Liver (tissue), 9 donors: ENCODE measurements around the gene TUFT1. TPM values are rescaled to one million over a fixed set of nuclear protein-coding genes. Genes with fewer than 3 reads are reported as not detected.

Experiments used
- DNase-seq: peaks from one replicate; pipeline ENCODE4 v3.0.0-alpha.2; 2017; ENCODE audit warnings: low spot score
- H3K27ac ChIP-seq, 2 donors: one replicate each; pipeline ENCODE4 v1.7.0; 2013; ENCODE audit warnings: inconsistent platforms in 2 of 2, low read length in 2 of 2, control low read depth in 1 of 2, low read depth in 1 of 2, mild to moderate bottlenecking in 1 of 2
- H3K27me3 ChIP-seq, 4 donors: one replicate each; pipeline versions ENCODE4 v1.6.1 to v1.7.0; 2013; ENCODE audit warnings: low read length in 3 of 4, inconsistent platforms in 1 of 4, mild to moderate bottlenecking in 1 of 4, moderate library complexity in 1 of 4; ENCODE audit not compliant: control insufficient read depth in 4 of 4, insufficient read depth in 4 of 4
- H3K36me3 ChIP-seq, 4 donors: one replicate each; pipeline versions ENCODE4 v1.6.1 to v1.7.0; 2013; ENCODE audit warnings: low read length in 3 of 4, mild to moderate bottlenecking in 3 of 4, low read depth in 1 of 4, moderate library complexity in 1 of 4; ENCODE audit not compliant: control insufficient read depth in 4 of 4, insufficient read depth in 3 of 4
- H3K4me1 ChIP-seq, 4 donors: one replicate each; pipeline versions ENCODE4 v1.6.1 to v1.7.0; 2013; ENCODE audit warnings: low read length in 3 of 4, mild to moderate bottlenecking in 3 of 4, moderate library complexity in 1 of 4; ENCODE audit not compliant: control insufficient read depth in 4 of 4, insufficient read depth in 4 of 4
- H3K4me3 ChIP-seq, 3 donors: one replicate each; pipeline versions ENCODE4 v1.6.1 to v1.7.0; 2013; ENCODE audit warnings: low read length in 3 of 3, control low read depth in 1 of 3, low read depth in 1 of 3, mild to moderate bottlenecking in 1 of 3
- H3K9ac ChIP-seq, 2 donors: one replicate each; pipeline ENCODE4 v1.7.0; 2013; ENCODE audit warnings: low read length in 2 of 2, mild to moderate bottlenecking in 2 of 2, moderate library complexity in 2 of 2, control low read depth in 1 of 2, low read depth in 1 of 2
- H3K9me3 ChIP-seq, 4 donors: one replicate each; pipeline versions ENCODE4 v1.6.1 to v1.7.0; 2013; ENCODE audit warnings: low read length in 3 of 4; ENCODE audit not compliant: control insufficient read depth in 4 of 4
- EGR1 ChIP-seq, 2 donors: IDR thresholded peaks; 2 replicates each; pipeline ENCODE4 v1.6.1; 2016 to 2018; ENCODE audit warnings: antibody characterized with exemption in 2 of 2, low read depth in 2 of 2
- FOXA1 ChIP-seq: IDR thresholded peaks from 2 replicates; pipeline ENCODE4 v1.6.1; 2016; ENCODE audit warnings: antibody characterized with exemption
- FOXA2 ChIP-seq: IDR thresholded peaks from 2 replicates; pipeline ENCODE4 v1.6.1; 2016; ENCODE audit warnings: antibody characterized with exemption
- GABPA ChIP-seq, 2 donors: IDR thresholded peaks in 1 of 2; conservative IDR thresholded peaks in 1 of 2; 2 replicates each; pipeline ENCODE4 v1.6.1; 2016; ENCODE audit warnings: antibody characterized with exemption in 2 of 2, mild to moderate bottlenecking in 1 of 2, moderate library complexity in 1 of 2
- HNF4A ChIP-seq, 2 donors: conservative IDR thresholded peaks; 2 replicates each; pipeline ENCODE4 v1.6.1; 2016; ENCODE audit warnings: antibody characterized with exemption in 2 of 2, mild to moderate bottlenecking in 2 of 2
- HNF4G ChIP-seq: IDR thresholded peaks from 2 replicates; pipeline ENCODE4 v1.6.1; 2016; ENCODE audit warnings: antibody characterized with exemption
- MAX ChIP-seq: IDR thresholded peaks from 2 replicates; pipeline ENCODE4 v1.6.1; 2016; ENCODE audit warnings: antibody characterized with exemption
- NR2F2 ChIP-seq: IDR thresholded peaks from 2 replicates; pipeline ENCODE4 v1.6.1; 2016; ENCODE audit warnings: antibody characterized with exemption
- RAD21 ChIP-seq, 2 donors: IDR thresholded peaks; 2 replicates each; pipeline ENCODE4 v1.6.1; 2016; ENCODE audit warnings: antibody characterized with exemption in 2 of 2, mild to moderate bottlenecking in 2 of 2
- RXRA ChIP-seq, 2 donors: IDR thresholded peaks; 2 replicates each; pipeline ENCODE4 v1.6.1; 2017 to 2018; ENCODE audit warnings: antibody characterized with exemption in 2 of 2, mild to moderate bottlenecking in 1 of 2
- SP1 ChIP-seq: IDR thresholded peaks from 2 replicates; pipeline ENCODE4 v1.6.1; 2018; ENCODE audit warnings: antibody characterized with exemption, mild to moderate bottlenecking
- TAF1 ChIP-seq: conservative IDR thresholded peaks from 2 replicates; pipeline ENCODE4 v1.6.1; 2016; ENCODE audit warnings: antibody characterized with exemption, mild to moderate bottlenecking
- YY1 ChIP-seq: IDR thresholded peaks from 2 replicates; pipeline ENCODE4 v1.6.1; 2016; ENCODE audit warnings: antibody characterized with exemption, mild to moderate bottlenecking
- ZBTB33 ChIP-seq: IDR thresholded peaks from 2 replicates; pipeline ENCODE4 v1.6.1; 2016; ENCODE audit warnings: antibody characterized with exemption
- WGBS: extraction: QIAGEN DNeasy Blood & Tissue Kit; methylation state at CpG from one replicate; pipeline ENCODE4 v1.1.7; 2013; 5-methylcytosine and 5-hydroxymethylcytosine counted together
- polyA plus RNA-seq, 2 donors: library from polyadenylated mRNA; stranded (reverse) in 1 of 2; unstranded in 1 of 2; fragments of 200-250 nt in 1 of 2; fragments of >200 nt in 1 of 2; fragmentation: Nextera tagmentation in 1 of 2; extraction: Ambion mirVana in 1 of 2; gene quantifications; one replicate each; pipeline versions ENCODE4 v1.2.1 to v1.2.3, GENCODE V29; 2013 to 2015
- total RNA-seq, 2 donors: library from RNA; depleted of rRNA; stranded (reverse); fragments of >200 nt; gene quantifications; one replicate each; pipeline ENCODE4 v1.2.3, GENCODE V29; 2014
- TF ChIP-seq, protein P1 (sequence below): IDR thresholded peaks from 2 replicates; pipeline ENCODE4 v1.6.1; 2016; ENCODE audit warnings: antibody characterized with exemption
- donor health status: healthy.
- donor health status: healthy.
- donor health status: healthy.
- donor health status: healthy.
- donor health status: healthy.

Gene TUFT1
- total and polyA plus RNA-seq, 4 donors = 1.7 to 4.8 (median 3.0) TPM

DNA sequence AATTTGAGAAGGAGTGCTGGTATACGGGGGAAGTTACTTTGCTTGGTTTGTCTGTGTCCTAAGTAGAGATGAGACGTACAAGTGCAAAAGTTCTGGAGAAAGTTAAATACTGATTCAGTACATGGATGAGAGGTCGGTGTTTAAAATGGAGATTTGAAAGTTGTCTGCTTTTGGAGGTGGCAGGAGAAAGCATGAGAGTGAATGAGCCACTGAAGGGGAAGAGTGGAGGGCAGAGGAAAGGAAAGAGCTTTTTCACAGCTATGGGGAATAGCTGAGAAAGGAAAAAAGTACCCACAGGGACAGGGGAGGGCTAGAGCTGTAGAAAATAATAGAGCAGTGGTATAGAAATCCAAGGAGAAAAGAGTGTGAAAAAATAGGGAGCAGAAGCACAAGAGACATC, 47.1 kb upstream of the TUFT1 start:
- Histone ChIP-seq H3K9me3 (no peaks in the 10 kb centered on the region), H3K27me3 (no peaks in the 10 kb centered on the region), H3K36me3 (no peaks in the 10 kb centered on the region), H3K4me3 (no peak overlapping the region), H3K9ac (no peak overlapping the region), H3K27ac (no peak overlapping the region), H3K4me1 (no peaks in the 10 kb centered on the region)
- WGBS = 91% methylated on average over 3 of the region's 3 CpGs
- DNase-seq = no peak
- TF ChIP-seq SP1 (no peak), FOXA2 (no peak), HNF4A (conservative IDR thresholded peaks at IDR 0.05) (no peak), GABPA (IDR thresholded peaks at IDR 0.05 in 1 of 2, conservative IDR thresholded peaks at IDR 0.05 in 1 of 2) (no peak), TAF1 (no peak)

GRCh38 chr1:151494741-151495281, 45.3 kb upstream of the TUFT1 start:
- Histone ChIP-seq H3K27me3 (no peaks in the 10 kb centered on the region), H3K4me1 (no peaks in the 10 kb centered on the region), H3K9ac (no peak overlapping the region), H3K9me3 (no peaks in the 10 kb centered on the region), H3K27ac (no peak overlapping the region), H3K4me3 (no peak overlapping the region), H3K36me3 (no peaks in the 10 kb centered on the region)
- DNase-seq = no peak
- TF ChIP-seq EGR1 (IDR thresholded peaks at IDR 0.05; ENCODE audit: low read depth in 2 of 2) = no peak
- no peak for TF ChIP-seq HNF4G
- TF ChIP-seq ZBTB33 = no peak
- TF ChIP-seq HNF4A (conservative IDR thresholded peaks at IDR 0.05) = no peak
- no peak for TF ChIP-seq SP1
- TF ChIP-seq, protein P1, sequence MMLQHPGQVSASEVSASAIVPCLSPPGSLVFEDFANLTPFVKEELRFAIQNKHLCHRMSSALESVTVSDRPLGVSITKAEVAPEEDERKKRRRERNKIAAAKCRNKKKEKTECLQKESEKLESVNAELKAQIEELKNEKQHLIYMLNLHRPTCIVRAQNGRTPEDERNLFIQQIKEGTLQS = no peak
- TF ChIP-seq MAX = no peak
- TF ChIP-seq NR2F2 = no peak
- no peak for TF ChIP-seq RAD21 (IDR thresholded peaks at IDR 0.05)
- no peak for TF ChIP-seq YY1
- no peak for TF ChIP-seq RXRA (IDR thresholded peaks at IDR 0.05)
- WGBS = 0% methylated on average over 1 of the region's 1 CpG

GRCh38 chr1:151495316-151495715, 44.8 kb upstream of the TUFT1 start:
- Histone ChIP-seq H3K36me3 (no peaks in the 10 kb centered on the region), H3K4me1 (no peaks in the 10 kb centered on the region), H3K27me3 (no peaks in the 10 kb centered on the region), H3K4me3 (no peak overlapping the region), H3K9ac (no peak overlapping the region), H3K27ac (no peak overlapping the region), H3K9me3 (no peaks in the 10 kb centered on the region)
- TF ChIP-seq GABPA (IDR thresholded peaks at IDR 0.05 in 1 of 2, conservative IDR thresholded peaks at IDR 0.05 in 1 of 2) = no peak
- TF ChIP-seq FOXA1 = no peak
- TF ChIP-seq HNF4G = no peak
- no peak for TF ChIP-seq MAX
- DNase-seq = no peak
- 90% methylated on average over 1 of the region's 1 CpG for WGBS
